ENCODE measurements around the gene ZNF492.

Gene ZNF492

DNA sequence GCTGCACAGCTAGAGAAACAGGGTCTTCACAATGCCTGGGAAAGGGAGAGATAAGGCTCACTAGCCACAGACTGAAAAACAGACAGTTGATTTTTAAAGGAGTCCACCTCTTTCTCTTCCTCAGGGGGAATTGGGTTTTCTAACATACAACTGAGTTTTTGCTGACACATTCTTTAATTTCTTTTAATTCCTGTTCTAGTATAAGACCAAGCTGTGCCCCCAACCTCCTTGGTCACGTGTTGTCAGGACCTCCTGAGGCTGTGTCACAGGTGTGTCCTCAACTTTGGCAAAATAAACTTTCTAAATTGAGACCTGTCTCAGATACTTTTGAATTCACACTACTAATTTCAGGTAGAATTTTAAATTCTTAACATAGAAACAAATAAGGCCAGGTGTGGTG, 12.1 kb upstream of the ZNF492 start:
- no peak for TF ChIP-seq EZH2phosphoT487 (IDR thresholded peaks at IDR 0.05; ENCODE audit: low read depth)
- TF ChIP-seq CTCF (IDR thresholded peaks at IDR 0.05; ENCODE audit: low read depth, low read length) = no peak
- Histone ChIP-seq H3K27me3 (ENCODE audit: low read depth, low read length) (no peaks in the 10 kb centered on the region), H3K36me3 (replicated peaks; ENCODE audit: low read depth, low read length) (no peaks in the 10 kb centered on the region), H2AFZ (ENCODE audit: low read depth, low read length) (no peak overlapping the region), H3K9ac (ENCODE audit: low read length) (no peak overlapping the region), H3K79me2 (ENCODE audit: low read length) (no peaks in the 10 kb centered on the region), H3K4me3 (ENCODE audit: low read length) (no peak overlapping the region), H3K4me2 (ENCODE audit: low read length) (no peak overlapping the region), H3K27ac (ENCODE audit: low read length) (no peak overlapping the region), H3K4me1 (ENCODE audit: low read length) (no peaks in the 10 kb centered on the region), H4K20me1 (ENCODE audit: insufficient read depth, low read length) (no peaks in the 10 kb centered on the region), H3K9me3 (ENCODE audit: insufficient read depth, low read length) (peaks cover 3% of the 10 kb centered on the region; the same call in 1 of the 2 replicates)

- Histone ChIP-seq H3K36me3 (replicated peaks; ENCODE audit: low read depth, low read length) (no peaks in the 10 kb centered on the region), H3K27ac (ENCODE audit: low read length) (no peak overlapping the region), H4K20me1 (ENCODE audit: insufficient read depth, low read length) (no peaks in the 10 kb centered on the region), H3K9ac (ENCODE audit: low read length) (no peak overlapping the region), H3K4me2 (ENCODE audit: low read length) (no peak overlapping the region), H2AFZ (ENCODE audit: low read depth, low read length) (no peak overlapping the region), H3K9me3 (ENCODE audit: insufficient read depth, low read length) (no peaks in the 10 kb centered on the region), H3K27me3 (ENCODE audit: low read depth, low read length) (no peaks in the 10 kb centered on the region), H3K79me2 (ENCODE audit: low read length) (no peaks in the 10 kb centered on the region), H3K4me1 (ENCODE audit: low read length) (no peaks in the 10 kb centered on the region), H3K4me3 (ENCODE audit: low read length) (no peak overlapping the region)
- TF ChIP-seq EZH2phosphoT487 (IDR thresholded peaks at IDR 0.05; ENCODE audit: low read depth) (no peak), CTCF (IDR thresholded peaks at IDR 0.05; ENCODE audit: low read depth, low read length) (no peak)
These were observed 11.0 kb upstream of the ZNF492 start for GRCh38 chr19:22622901-22623840.

GRCh38 chr19:22623841-22624221, 10.3 kb upstream of the ZNF492 start:
- Histone ChIP-seq H3K27me3 (ENCODE audit: low read depth, low read length) (no peaks in the 10 kb centered on the region), H3K4me2 (ENCODE audit: low read length) (no peak overlapping the region), H3K4me3 (ENCODE audit: low read length) (no peak overlapping the region), H2AFZ (ENCODE audit: low read depth, low read length) (no peak overlapping the region), H3K27ac (ENCODE audit: low read length) (no peak overlapping the region), H3K9ac (ENCODE audit: low read length) (no peak overlapping the region), H3K79me2 (ENCODE audit: low read length) (no peaks in the 10 kb centered on the region), H3K4me1 (ENCODE audit: low read length) (no peaks in the 10 kb centered on the region), H3K36me3 (replicated peaks; ENCODE audit: low read depth, low read length) (no peaks in the 10 kb centered on the region), H4K20me1 (ENCODE audit: insufficient read depth, low read length) (no peaks in the 10 kb centered on the region), H3K9me3 (ENCODE audit: insufficient read depth, low read length) (no peaks in the 10 kb centered on the region)
- no peak for TF ChIP-seq EZH2phosphoT487 (IDR thresholded peaks at IDR 0.05; ENCODE audit: low read depth)
- no peak for TF ChIP-seq CTCF (IDR thresholded peaks at IDR 0.05; ENCODE audit: low read depth, low read length)

- no peaks in the 10 kb centered on the region for H4K20me1 ChIP-seq (ENCODE audit: insufficient read depth, low read length)
These were observed 8.7 kb upstream of the ZNF492 start for GRCh38 chr19:22625266-22626035.

More at GRCh38 chr19:22625266-22626035, 8.7 kb upstream of the ZNF492 start:
- no peak overlapping the region for H3K4me2 ChIP-seq (ENCODE audit: low read length)
- H3K79me2 ChIP-seq (ENCODE audit: low read length) = no peaks in the 10 kb centered on the region
- TF ChIP-seq EZH2phosphoT487 (IDR thresholded peaks at IDR 0.05; ENCODE audit: low read depth) (no peak), CTCF (IDR thresholded peaks at IDR 0.05; ENCODE audit: low read depth, low read length) (no peak)
- H3K4me3 ChIP-seq (ENCODE audit: low read length) = no peak overlapping the region
- H3K9ac ChIP-seq (ENCODE audit: low read length) = no peak overlapping the region
- H3K4me1 ChIP-seq (ENCODE audit: low read length) = no peaks in the 10 kb centered on the region
- H3K36me3 ChIP-seq (replicated peaks; ENCODE audit: low read depth, low read length) = no peaks in the 10 kb centered on the region
- H3K27me3 ChIP-seq (ENCODE audit: low read depth, low read length) = no peaks in the 10 kb centered on the region
- H2AFZ ChIP-seq (ENCODE audit: low read depth, low read length) = no peak overlapping the region
- H3K27ac ChIP-seq (ENCODE audit: low read length) = no peak overlapping the region
- H3K9me3 ChIP-seq (ENCODE audit: insufficient read depth, low read length) = no peaks in the 10 kb centered on the region

Data from OCI-LY3 (cell line).